ENCODE results near the gene SIGLEC6.

DNA sequence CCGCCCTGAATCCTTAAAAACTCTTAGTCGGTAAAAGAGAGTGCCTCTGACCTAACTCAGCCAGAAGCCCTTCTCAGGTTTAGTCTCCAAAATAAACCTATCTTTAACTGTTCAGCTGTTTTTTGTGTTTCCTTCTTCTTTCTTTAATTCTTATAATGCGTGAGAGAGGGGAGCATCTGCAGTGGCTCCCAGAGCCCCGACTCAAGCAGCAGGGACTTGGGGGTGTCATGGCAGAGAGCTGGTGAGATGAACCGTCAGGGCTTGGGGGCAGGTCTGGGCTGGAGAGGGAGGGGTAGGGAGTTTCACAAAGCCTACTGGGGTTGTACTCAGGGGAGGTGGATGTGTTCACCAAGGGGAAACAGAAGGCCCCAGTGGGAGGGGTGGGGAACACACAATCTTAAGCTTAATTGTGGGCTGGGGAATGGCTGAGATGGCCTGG, 16.8 kb upstream of the SIGLEC6 start:
- TF ChIP-seq, protein P1, sequence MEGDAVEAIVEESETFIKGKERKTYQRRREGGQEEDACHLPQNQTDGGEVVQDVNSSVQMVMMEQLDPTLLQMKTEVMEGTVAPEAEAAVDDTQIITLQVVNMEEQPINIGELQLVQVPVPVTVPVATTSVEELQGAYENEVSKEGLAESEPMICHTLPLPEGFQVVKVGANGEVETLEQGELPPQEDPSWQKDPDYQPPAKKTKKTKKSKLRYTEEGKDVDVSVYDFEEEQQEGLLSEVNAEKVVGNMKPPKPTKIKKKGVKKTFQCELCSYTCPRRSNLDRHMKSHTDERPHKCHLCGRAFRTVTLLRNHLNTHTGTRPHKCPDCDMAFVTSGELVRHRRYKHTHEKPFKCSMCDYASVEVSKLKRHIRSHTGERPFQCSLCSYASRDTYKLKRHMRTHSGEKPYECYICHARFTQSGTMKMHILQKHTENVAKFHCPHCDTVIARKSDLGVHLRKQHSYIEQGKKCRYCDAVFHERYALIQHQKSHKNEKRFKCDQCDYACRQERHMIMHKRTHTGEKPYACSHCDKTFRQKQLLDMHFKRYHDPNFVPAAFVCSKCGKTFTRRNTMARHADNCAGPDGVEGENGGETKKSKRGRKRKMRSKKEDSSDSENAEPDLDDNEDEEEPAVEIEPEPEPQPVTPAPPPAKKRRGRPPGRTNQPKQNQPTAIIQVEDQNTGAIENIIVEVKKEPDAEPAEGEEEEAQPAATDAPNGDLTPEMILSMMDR (IDR thresholded peaks at IDR 0.05): no peak
- no peak for TF ChIP-seq POLR2A (IDR thresholded peaks at IDR 0.05)

Measured in body of pancreas (tissue), 4 donors.